A172 (cell line): ENCODE data around the gene ATXN2L. TPM values are rescaled to one million over a fixed set of nuclear protein-coding genes. Genes with fewer than 3 reads are reported as not detected.
"Not testable (repeated sequence)": the region's sequence is repeated elsewhere in the genome, so short reads cannot be mapped to it uniquely, and the experiment has no call there.

Source experiments
- DNase-seq: peaks from one replicate; pipeline ENCODE4 v3.0.0-alpha.2; 2015; ENCODE audit warnings: low spot score
- total RNA-seq: library from RNA; depleted of rRNA; stranded (reverse); fragments of >200 nt; shearing (Covaris generic); gene quantifications from 2 replicates; pipeline ENCODE4 v1.2.3, GENCODE V29; 2014

ATXN2L gene
- total RNA-seq, 1 experiment from 2014 or later = 39.4 TPM

GRCh38 chr16:28837672-28838557 lies 15.1 kb downstream of the ATXN2L start:
- no peak for DNase-seq

DNA sequence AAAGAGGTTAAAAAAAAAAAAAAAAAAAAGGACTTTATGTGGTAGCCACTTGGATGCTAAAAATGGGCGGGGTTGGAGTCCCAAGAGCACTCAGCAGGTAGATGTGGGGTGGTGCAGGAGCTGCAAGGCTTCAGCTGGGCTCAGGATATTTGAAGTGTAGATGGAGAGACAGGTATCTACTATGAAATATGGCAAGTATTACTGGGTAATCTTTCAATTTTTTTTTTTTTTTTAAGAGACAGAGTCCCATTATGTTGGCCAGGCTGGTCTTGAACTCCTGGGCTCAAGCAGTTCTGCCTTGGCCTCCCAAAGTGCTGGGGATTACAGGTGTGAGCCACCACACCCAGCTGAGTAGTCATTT lies 15.7 kb downstream of the ATXN2L start:
- DNase-seq = no peak

DNA sequence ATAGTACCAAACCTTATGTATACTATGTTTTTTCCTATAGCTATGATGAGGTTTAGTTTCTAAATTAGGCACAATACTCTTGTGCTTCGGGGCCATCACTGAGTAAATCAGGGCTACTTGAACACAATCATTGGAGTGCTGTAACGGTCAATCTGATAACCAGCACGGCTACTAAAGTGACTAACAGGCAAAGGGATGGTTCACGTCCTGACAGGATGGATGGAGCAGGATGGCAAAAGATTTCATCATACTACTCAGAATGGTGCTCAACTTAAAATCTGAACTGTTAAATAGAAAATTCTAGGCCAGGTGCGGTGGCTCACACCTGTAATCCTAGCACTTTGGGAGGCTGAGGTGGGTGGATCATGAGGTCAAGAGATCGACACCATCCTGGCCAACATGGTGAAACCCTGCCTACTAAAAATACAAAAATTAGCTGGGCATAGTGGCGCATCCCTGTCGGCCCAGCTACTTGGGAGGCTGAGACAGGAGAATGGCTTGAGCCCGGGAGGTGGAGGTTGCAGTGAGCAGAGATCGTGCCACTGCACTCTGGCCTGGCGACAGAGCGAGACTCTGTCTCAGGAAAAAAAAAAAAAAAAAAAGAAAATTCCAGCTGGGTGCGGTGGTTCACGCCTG lies 16.3 kb downstream of the ATXN2L start:
- DNase-seq = no peak

DNA sequence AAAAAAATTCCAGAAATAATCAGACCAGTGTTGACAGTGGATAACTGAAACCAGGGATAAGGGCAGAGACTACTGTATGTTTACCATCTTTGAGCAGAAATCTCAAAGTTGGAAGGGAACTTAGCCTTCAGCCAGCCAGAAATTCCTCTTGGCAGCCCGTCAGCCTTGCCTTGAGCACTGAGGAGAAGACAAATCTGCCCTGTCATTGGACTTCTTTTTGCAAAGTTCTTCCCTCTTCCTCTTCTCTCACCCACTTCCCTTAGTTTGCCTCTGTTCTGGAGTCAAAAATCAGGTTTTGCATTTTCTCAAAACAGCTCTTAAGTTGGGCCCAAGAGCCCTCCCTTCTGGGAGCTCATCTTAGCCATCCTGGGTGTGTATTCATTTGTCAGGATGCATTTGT lies 17.1 kb downstream of the ATXN2L start:
- no peak for DNase-seq

- no peak for DNase-seq
These were observed 19.9 kb downstream of the ATXN2L start for GRCh38 chr16:28842696-28843095.

DNA sequence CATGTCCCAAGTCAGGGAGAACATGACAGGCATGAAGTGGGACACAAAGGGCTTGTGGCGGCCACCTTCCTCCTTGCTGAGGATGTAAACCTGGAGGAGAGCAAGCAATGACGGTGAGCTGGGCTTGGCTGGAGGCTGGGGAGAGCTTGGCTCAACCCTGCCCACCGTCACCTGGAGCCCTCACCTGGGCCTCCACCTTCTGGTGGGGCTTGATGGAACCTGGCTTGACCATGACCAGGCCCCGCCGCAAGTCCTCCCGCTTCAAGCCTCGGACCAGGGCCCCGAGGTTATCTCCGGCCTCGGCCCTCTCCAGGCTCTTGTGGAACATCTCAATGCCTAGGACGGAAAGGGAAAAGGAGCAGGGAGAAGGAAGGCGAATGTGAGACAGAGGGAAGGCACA lies 21.0 kb downstream of the ATXN2L start:
- no peak for DNase-seq

- no peak for DNase-seq
These were observed 21.6 kb downstream of the ATXN2L start for GRCh38 chr16:28844226-28844885.

GRCh38 chr16:28845293-28845692 lies 22.5 kb downstream of the ATXN2L start:
- DNase-seq = peak; percentile 68

- no peak for DNase-seq
These were observed 22.9 kb downstream of the ATXN2L start for GRCh38 chr16:28845761-28846079.

- peak; percentile 98 for DNase-seq
These were observed 23.5 kb downstream of the ATXN2L start, which contains the start of gene TUFM for GRCh38 chr16:28846080-28846932. TUFM (minus strand) TSS chr16:28846348; CDS start chr16:28846269, 79 bp downstream.

- DNase-seq = no peak
These were observed 24.1 kb downstream of the ATXN2L start for GRCh38 chr16:28846933-28847273.

GRCh38 chr16:28858421-28858820 lies 35.6 kb downstream of the ATXN2L start:
- DNase-seq = peak; percentile 46

GRCh38 chr16:28859326-28859725 lies 36.5 kb downstream of the ATXN2L start:
- no peak for DNase-seq

DNA sequence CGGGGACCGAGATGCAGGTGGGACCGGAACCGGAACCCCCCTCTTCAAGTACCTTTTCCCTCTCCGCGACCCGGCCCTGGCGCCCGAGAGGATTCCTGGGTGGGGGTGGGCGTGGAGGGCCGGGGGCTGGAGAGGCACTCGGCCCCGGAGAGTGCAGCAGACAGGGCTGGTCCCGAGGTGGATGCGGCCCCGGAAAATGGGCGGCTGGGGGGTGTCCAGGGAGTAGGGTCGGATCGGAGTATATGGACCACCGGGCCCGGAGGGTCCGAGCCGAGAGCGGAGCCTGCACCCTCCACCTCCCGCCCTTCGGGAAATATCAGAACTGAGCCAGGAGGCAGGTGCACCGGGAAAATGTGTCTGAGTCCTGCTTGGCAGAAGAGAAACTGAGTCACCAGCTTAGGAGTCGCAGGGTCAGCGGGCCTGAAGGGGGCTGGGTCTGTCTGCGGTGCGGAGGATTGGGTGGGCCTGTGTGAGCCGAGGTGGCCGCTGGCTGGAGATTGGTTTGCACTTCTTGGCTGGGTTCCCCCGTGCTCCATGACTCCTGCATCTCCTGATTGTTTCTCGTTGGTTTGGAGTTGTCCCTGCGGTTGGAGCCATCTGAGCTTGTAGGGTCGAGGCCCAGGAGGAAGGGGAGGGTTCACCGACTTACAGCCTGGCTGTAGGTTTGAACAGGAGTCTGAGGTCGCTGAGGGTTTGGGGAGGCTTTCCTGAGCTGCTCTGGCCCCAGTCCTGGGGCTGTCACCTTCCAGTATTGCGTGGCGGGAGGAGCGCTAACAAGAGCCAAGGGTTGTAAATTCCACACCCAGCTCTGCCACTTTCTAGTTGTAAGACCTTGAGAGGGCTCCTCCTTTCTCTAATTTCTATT lies 41.4 kb downstream of the ATXN2L start:
- no peak for DNase-seq

DNA sequence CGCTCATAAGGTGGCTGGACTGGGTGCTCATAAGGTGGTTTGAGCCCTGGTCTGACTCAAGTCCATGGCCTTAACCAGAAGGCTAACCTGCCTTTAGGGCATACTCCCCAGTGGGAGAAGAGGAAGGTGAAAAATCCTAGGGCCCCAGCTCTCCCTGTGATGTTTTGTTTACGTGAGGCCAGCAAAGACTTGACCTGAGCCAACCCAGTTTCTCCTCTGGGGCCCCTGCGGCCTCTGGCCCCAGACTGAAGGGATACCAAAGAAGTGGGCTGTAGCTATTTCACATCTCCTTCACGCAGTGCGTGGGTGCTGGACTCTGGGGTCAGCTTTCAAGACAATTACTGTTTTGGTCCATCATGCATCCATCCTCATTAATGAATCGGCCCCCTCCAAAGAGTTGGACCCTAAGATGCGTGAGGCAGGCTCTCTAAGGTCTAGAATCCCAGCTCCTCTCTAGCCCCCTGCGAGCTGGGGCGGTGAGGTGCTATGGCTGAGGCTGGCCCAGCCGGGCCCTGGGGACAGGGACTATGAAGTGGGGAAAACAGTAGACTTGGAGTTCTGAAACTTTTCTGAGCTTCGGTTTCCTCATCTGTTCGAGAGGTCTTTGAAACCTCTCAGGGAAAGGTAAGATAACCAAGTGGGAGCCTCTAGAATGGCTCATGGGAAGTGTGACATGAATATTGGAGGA lies 42.3 kb downstream of the ATXN2L start:
- DNase-seq = no peak

DNA sequence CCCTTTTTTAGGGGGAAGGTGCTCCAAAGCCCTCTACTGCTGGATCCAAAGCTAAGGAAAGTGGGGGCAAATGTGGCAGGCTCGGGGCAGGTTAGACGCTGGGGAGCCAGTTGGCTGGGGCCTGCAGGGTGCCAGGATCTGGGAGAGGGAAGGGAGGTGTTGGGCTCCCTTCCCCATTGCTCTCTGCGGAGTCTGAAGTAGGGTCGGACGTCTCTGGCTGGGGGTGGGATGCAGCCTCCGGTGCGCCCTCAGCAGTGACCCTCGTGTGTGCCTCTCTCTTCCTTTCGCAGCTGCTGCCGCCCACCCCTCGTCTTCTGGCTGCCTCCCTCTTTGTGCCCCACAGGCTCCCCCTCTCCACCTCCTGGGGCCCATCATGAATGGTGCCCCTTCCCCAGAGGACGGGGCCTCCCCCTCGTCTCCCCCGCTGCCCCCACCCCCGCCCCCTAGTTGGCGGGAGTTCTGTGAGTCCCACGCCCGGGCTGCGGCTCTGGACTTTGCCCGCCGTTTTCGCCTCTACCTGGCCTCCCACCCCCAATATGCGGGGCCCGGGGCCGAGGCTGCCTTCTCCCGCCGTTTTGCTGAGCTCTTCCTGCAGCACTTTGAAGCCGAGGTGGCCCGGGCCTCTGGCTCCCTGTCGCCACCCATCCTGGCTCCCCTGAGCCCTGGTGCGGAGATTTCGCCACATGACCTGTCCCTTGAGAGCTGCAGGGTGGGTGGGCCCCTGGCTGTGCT lies 43.1 kb downstream of the ATXN2L start:
- DNase-seq = no peak

GRCh38 chr16:28866454-28866804 lies 43.6 kb downstream of the ATXN2L start:
- DNase-seq = no peak

GRCh38 chr16:28867241-28867640 lies 44.4 kb downstream of the ATXN2L start:
- DNase-seq = no peak

DNA sequence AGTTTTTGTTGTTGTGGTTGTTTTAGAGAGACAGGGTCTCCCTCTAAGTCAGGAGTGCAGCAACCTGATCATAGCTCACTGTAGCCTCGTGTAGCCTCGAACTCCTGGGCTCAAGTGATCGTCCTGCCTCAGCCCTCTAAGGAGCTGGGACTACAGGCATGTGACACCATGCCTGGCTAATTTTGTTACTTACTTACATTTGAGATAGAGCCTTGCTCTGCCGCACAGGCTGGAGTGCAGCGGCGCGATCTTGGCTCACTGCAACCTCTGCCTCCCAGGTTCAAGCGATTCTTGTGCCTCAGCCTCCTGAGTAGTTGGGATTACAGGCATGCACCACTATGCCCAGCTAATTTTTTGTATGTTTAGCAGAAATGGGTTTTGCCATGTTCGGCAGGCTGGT lies 44.8 kb downstream of the ATXN2L start:
- not testable (repeated sequence) for DNase-seq

DNA sequence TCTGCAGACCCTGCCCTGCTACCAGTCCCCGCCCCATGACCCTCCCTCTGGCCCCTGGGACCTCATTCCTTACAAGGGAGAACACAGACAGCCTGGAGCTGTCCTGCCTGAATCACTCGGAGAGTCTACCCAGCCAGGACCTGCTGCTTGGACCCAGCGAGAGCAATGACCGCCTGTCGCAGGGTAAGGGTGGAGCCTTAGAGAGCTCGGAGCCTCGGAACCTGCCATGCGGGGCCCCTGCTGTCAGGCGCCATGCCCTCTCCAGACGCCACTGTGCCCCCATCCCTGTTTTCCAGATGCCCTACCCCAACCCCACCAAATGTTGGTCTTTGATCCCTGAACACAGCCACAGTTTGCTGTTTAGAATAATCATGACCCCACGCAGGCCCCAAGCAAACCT lies 46.4 kb downstream of the ATXN2L start:
- no peak for DNase-seq
